CMK (cell line): Measurements from ENCODE around the gene DGKD.

Experiments used
- DNase-seq: peaks from one replicate; pipeline ENCODE4 v3.0.0-alpha.2; 2010; ENCODE audit warnings: low read depth

Gene DGKD

GRCh38 chr2:233413046-233413445 lies 58.8 kb downstream of the DGKD start:
- DNase-seq = no peak

GRCh38 chr2:233413559-233414272 lies 59.4 kb downstream of the DGKD start:
- DNase-seq = no peak

GRCh38 chr2:233414273-233414654 lies 60.0 kb downstream of the DGKD start:
- no peak for DNase-seq

- DNase-seq = no peak
Observed at GRCh38 chr2:233414777-233415570, 60.7 kb downstream of the DGKD start.

GRCh38 chr2:233416199-233416598 lies 61.9 kb downstream of the DGKD start:
- no peak for DNase-seq

GRCh38 chr2:233416706-233417105 lies 62.4 kb downstream of the DGKD start:
- no peak for DNase-seq

GRCh38 chr2:233417282-233417681 lies 63.0 kb downstream of the DGKD start:
- DNase-seq = no peak

GRCh38 chr2:233418052-233418760 lies 63.9 kb downstream of the DGKD start:
- no peak for DNase-seq

- no peak for DNase-seq
Observed at GRCh38 chr2:233418761-233419546, 64.7 kb downstream of the DGKD start.

- DNase-seq = no peak
Observed at GRCh38 chr2:233419602-233420391, 65.5 kb downstream of the DGKD start.

GRCh38 chr2:233421091-233421816 lies 67.0 kb downstream of the DGKD start:
- no peak for DNase-seq

- no peak for DNase-seq
Observed at GRCh38 chr2:233422050-233422639, 67.9 kb downstream of the DGKD start.

GRCh38 chr2:233422649-233423551 lies 68.6 kb downstream of the DGKD start:
- DNase-seq = no peak

GRCh38 chr2:233423552-233423860 lies 69.2 kb downstream of the DGKD start:
- no peak for DNase-seq

GRCh38 chr2:233424154-233424951 lies 70.1 kb downstream of the DGKD start:
- DNase-seq = no peak

- DNase-seq = no peak
Observed at GRCh38 chr2:233426619-233427342, 72.5 kb downstream of the DGKD start.

- DNase-seq = no peak
Observed at GRCh38 chr2:233428008-233428407, 73.7 kb downstream of the DGKD start.

- no peak for DNase-seq
Observed at GRCh38 chr2:233428438-233428837, 74.1 kb downstream of the DGKD start.
